Measurements from ENCODE around the gene HK1. TPM values are rescaled to one million over a fixed set of nuclear protein-coding genes. Genes with fewer than 3 reads are reported as not detected.

Gene HK1
- total RNA-seq, 1 donor from 2014 or later, result 95.0 TPM

- Histone ChIP-seq H3K4me2 (ENCODE audit: low read length) (no peak overlapping the region), H3K9me3 (ENCODE audit: insufficient read depth, low read depth, low read length) (no peaks in the 10 kb centered on the region), H3K27me3 (ENCODE audit: insufficient read depth, low read length) (no peaks in the 10 kb centered on the region), H4K20me1 (ENCODE audit: insufficient read depth, low read length) (peaks cover 46% of the 10 kb centered on the region), H3K79me2 (ENCODE audit: insufficient read depth, low read length) (peaks cover 50% of the 10 kb centered on the region), H3K36me3 (ENCODE audit: insufficient read depth, low read length) (no peaks in the 10 kb centered on the region), H3K27ac (ENCODE audit: low read depth, low read length) (no peak overlapping the region), H3K4me1 (ENCODE audit: insufficient read depth, low read length) (peaks cover 19% of the 10 kb centered on the region), H3K4me3 (ENCODE audit: insufficient read depth, low read depth, low read length) (no peak overlapping the region), H2AFZ (ENCODE audit: low read depth, low read length) (no peak overlapping the region), H3K9ac (ENCODE audit: low read length) (no peak overlapping the region)
- Mint-ChIP-seq H3K27me3 (ENCODE audit: low read depth, unreplicated experiment) (no peaks in the 10 kb centered on the region), H3K27ac (ENCODE audit: unreplicated experiment) (no peak overlapping the region), H3K4me1 (ENCODE audit: low read depth, unreplicated experiment) (peaks cover 15% of the 10 kb centered on the region), H3K4me3 (ENCODE audit: unreplicated experiment) (no peak overlapping the region), H3K36me3 (ENCODE audit: low read depth, unreplicated experiment) (peaks cover 26% of the 10 kb centered on the region), H3K9me3 (ENCODE audit: unreplicated experiment) (no peaks in the 10 kb centered on the region)
- DNase-seq (ENCODE audit: low read depth) (no peak), FAIRE-seq (no peak)
- no peak for TF ChIP-seq CTCF (IDR thresholded peaks at IDR 0.05; ENCODE audit: insufficient read depth, low read depth, low read length)
- TF ChIP-seq EZH2 (IDR thresholded peaks at IDR 0.05; ENCODE audit: insufficient read depth, low read length), result no peak
Measured at GRCh38 chr10:69344591-69345252, 66.4 kb downstream of the HK1 start.

GRCh38 chr10:69345402-69345801, 67.1 kb downstream of the HK1 start:
- no peaks in the 10 kb centered on the region for H3K27me3 Mint-ChIP-seq (ENCODE audit: low read depth, unreplicated experiment)
- Histone ChIP-seq H2AFZ (ENCODE audit: low read depth, low read length) (no peak overlapping the region), H3K36me3 (ENCODE audit: insufficient read depth, low read length) (no peaks in the 10 kb centered on the region), H3K9me3 (ENCODE audit: insufficient read depth, low read depth, low read length) (no peaks in the 10 kb centered on the region), H3K79me2 (ENCODE audit: insufficient read depth, low read length) (peaks cover 50% of the 10 kb centered on the region), H3K4me2 (ENCODE audit: low read length) (no peak overlapping the region), H3K27me3 (ENCODE audit: insufficient read depth, low read length) (no peaks in the 10 kb centered on the region), H3K4me1 (ENCODE audit: insufficient read depth, low read length) (peaks cover 24% of the 10 kb centered on the region), H3K9ac (ENCODE audit: low read length) (no peak overlapping the region), H3K27ac (ENCODE audit: low read depth, low read length) (no peak overlapping the region), H4K20me1 (ENCODE audit: insufficient read depth, low read length) (peaks cover 46% of the 10 kb centered on the region), H3K4me3 (ENCODE audit: insufficient read depth, low read depth, low read length) (no peak overlapping the region)
- peaks cover 29% of the 10 kb centered on the region for H3K36me3 Mint-ChIP-seq (ENCODE audit: low read depth, unreplicated experiment)
- H3K27ac Mint-ChIP-seq (ENCODE audit: unreplicated experiment), result no peak overlapping the region
- H3K4me3 Mint-ChIP-seq (ENCODE audit: unreplicated experiment), result no peak overlapping the region
- peaks cover 13% of the 10 kb centered on the region for H3K4me1 Mint-ChIP-seq (ENCODE audit: low read depth, unreplicated experiment)
- DNase-seq (ENCODE audit: low read depth) (no peak), FAIRE-seq (no peak)
- TF ChIP-seq CTCF (IDR thresholded peaks at IDR 0.05; ENCODE audit: insufficient read depth, low read depth, low read length) (no peak), EZH2 (IDR thresholded peaks at IDR 0.05; ENCODE audit: insufficient read depth, low read length) (no peak)
- H3K9me3 Mint-ChIP-seq (ENCODE audit: unreplicated experiment), result no peaks in the 10 kb centered on the region

- H3K36me3 Mint-ChIP-seq (ENCODE audit: low read depth, unreplicated experiment), result peaks cover 29% of the 10 kb centered on the region
- DNase-seq (ENCODE audit: low read depth), result no peak
- peak overlapping the region; percentile 22 for H3K4me2 ChIP-seq (ENCODE audit: low read length)
- peaks cover 44% of the 10 kb centered on the region for H3K79me2 ChIP-seq (ENCODE audit: insufficient read depth, low read length)
- no peak overlapping the region for H3K4me3 Mint-ChIP-seq (ENCODE audit: unreplicated experiment)
- H3K27me3 ChIP-seq (ENCODE audit: insufficient read depth, low read length), result no peaks in the 10 kb centered on the region
- H3K9me3 ChIP-seq (ENCODE audit: insufficient read depth, low read depth, low read length), result no peaks in the 10 kb centered on the region
- no peak overlapping the region for H3K9ac ChIP-seq (ENCODE audit: low read length)
- H3K4me3 ChIP-seq (ENCODE audit: insufficient read depth, low read depth, low read length), result no peak overlapping the region
- peaks cover 24% of the 10 kb centered on the region for H3K4me1 ChIP-seq (ENCODE audit: insufficient read depth, low read length)
- no peaks in the 10 kb centered on the region for H3K27me3 Mint-ChIP-seq (ENCODE audit: low read depth, unreplicated experiment)
- no peak overlapping the region for H3K27ac Mint-ChIP-seq (ENCODE audit: unreplicated experiment)
- no peak for FAIRE-seq
- no peaks in the 10 kb centered on the region for H3K36me3 ChIP-seq (ENCODE audit: insufficient read depth, low read length)
- no peak overlapping the region for H2AFZ ChIP-seq (ENCODE audit: low read depth, low read length)
- no peaks in the 10 kb centered on the region for H3K9me3 Mint-ChIP-seq (ENCODE audit: unreplicated experiment)
- peaks cover 13% of the 10 kb centered on the region for H3K4me1 Mint-ChIP-seq (ENCODE audit: low read depth, unreplicated experiment)
- H3K27ac ChIP-seq (ENCODE audit: low read depth, low read length), result no peak overlapping the region
- peaks cover 40% of the 10 kb centered on the region for H4K20me1 ChIP-seq (ENCODE audit: insufficient read depth, low read length)
- TF ChIP-seq CTCF (IDR thresholded peaks at IDR 0.05; ENCODE audit: insufficient read depth, low read depth, low read length), result no peak
Measured at GRCh38 chr10:69345890-69346474, 67.7 kb downstream of the HK1 start.

Measured in astrocyte (in vitro differentiated cells and primary cell).